PFSK-1 (cell line): Measurements from ENCODE around the gene AGL.

Experiments
- FOXP2 ChIP-seq: optimal IDR thresholded peaks from 2 replicates; pipeline ENCODE3; 2011; ENCODE audit warnings: borderline replicate concordance, control low read depth, inconsistent platforms; ENCODE audit not compliant: insufficient read depth; ENCODE audit errors: extremely low read length, extremely low read depth
- POLR2AphosphoS5 ChIP-seq: IDR thresholded peaks from 2 replicates; pipeline ENCODE4 v1.6.1; 2012; ENCODE audit warnings: low read depth, mild to moderate bottlenecking, control low read depth, low read length, moderate library complexity
- TAF1 ChIP-seq: IDR thresholded peaks from 2 replicates; pipeline ENCODE4 v1.6.1; 2012; ENCODE audit warnings: low read length, control low read depth, borderline replicate concordance; ENCODE audit not compliant: insufficient read depth
- TF ChIP-seq, protein P1 (sequence below), 2 experiments: IDR thresholded peaks; 2 replicates each; pipeline versions ENCODE4 v1.6.1 to v1.8.0; 2011 to 2012; ENCODE audit warnings: low read depth in 2 of 2, low read length in 2 of 2, control low read depth in 1 of 2, inconsistent platforms in 1 of 2, mild to moderate bottlenecking in 1 of 2, moderate library complexity in 1 of 2; ENCODE audit not compliant: insufficient read depth in 1 of 2

DNA sequence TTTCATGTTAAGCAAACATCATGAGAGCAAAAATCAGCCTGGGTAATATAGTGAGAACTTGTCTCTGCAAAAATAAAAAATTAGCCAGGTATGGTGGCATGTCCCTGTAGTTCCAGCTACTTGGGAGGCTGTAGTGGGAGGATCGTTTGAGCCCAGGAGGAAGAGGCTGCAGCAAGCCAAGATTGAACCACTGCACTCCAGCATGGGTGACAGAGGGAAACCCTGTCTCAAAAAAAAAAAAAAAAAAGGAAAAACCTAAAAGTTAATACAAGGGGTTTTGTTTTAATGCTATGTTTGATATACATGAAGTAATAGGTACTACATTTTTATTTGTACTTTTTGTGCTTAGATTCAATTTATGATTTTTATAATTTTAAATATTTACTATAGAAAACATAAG lies 92.6 kb downstream of the AGL start:
- TF ChIP-seq POLR2AphosphoS5 (no peak), TAF1 (no peak), FOXP2 (no peak)
- TF ChIP-seq, protein P1, sequence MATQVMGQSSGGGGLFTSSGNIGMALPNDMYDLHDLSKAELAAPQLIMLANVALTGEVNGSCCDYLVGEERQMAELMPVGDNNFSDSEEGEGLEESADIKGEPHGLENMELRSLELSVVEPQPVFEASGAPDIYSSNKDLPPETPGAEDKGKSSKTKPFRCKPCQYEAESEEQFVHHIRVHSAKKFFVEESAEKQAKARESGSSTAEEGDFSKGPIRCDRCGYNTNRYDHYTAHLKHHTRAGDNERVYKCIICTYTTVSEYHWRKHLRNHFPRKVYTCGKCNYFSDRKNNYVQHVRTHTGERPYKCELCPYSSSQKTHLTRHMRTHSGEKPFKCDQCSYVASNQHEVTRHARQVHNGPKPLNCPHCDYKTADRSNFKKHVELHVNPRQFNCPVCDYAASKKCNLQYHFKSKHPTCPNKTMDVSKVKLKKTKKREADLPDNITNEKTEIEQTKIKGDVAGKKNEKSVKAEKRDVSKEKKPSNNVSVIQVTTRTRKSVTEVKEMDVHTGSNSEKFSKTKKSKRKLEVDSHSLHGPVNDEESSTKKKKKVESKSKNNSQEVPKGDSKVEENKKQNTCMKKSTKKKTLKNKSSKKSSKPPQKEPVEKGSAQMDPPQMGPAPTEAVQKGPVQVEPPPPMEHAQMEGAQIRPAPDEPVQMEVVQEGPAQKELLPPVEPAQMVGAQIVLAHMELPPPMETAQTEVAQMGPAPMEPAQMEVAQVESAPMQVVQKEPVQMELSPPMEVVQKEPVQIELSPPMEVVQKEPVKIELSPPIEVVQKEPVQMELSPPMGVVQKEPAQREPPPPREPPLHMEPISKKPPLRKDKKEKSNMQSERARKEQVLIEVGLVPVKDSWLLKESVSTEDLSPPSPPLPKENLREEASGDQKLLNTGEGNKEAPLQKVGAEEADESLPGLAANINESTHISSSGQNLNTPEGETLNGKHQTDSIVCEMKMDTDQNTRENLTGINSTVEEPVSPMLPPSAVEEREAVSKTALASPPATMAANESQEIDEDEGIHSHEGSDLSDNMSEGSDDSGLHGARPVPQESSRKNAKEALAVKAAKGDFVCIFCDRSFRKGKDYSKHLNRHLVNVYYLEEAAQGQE (IDR thresholded peaks at IDR 0.05; ENCODE audit: insufficient read depth in 1 of 2, low read depth in 2 of 2, low read length in 2 of 2) = no peak
